T-cell (primary cell): ENCODE measurements around the gene NECTIN1. TPM values are rescaled to one million over a fixed set of nuclear protein-coding genes. Genes with fewer than 3 reads are reported as not detected.

Experiments used
- ATAC-seq, 4 experiments: fragments of 200-7000 bp in 3 of 4; fragments of 150-1000 bp in 1 of 4; cut with Tn5 transposase; replicated peaks in 1 of 4; 1 replicate in 3 of 4; 2 replicates in 1 of 4; pipeline ENCODE4 v1.10.0; 2021; ENCODE audit warnings: moderate library complexity in 3 of 4, mild to moderate bottlenecking in 2 of 4, moderate number of reproducible peaks in 1 of 4
- CTCF ChIA-PET, 2 donors: fragments of 300-600 bp; sonication (Branson Sonifier 250); formaldehyde crosslinking; loops; one replicate each; lab custom pipeline; 2022; ENCODE audit warnings: antibody characterized with exemption in 2 of 2; lab: Charles Lee
- POLR2A ChIA-PET, 2 donors: fragments of 300-600 bp; sonication (Branson Sonifier 250); formaldehyde crosslinking; loops; one replicate each; lab custom pipeline; 2022; ENCODE audit warnings: antibody characterized with exemption in 2 of 2; lab: Charles Lee
- DNase-seq, 35 experiments: peaks; one replicate each; pipeline versions ENCODE4 v3.0.0 to v3.0.0-alpha.2; 2013 to 2023
- H3K27ac ChIP-seq: one replicate; pipeline ENCODE4 v1.5.1; 2013; ENCODE audit warnings: low read length
- H3K27me3 ChIP-seq, 2 experiments: replicated peaks in 1 of 2; 1 replicate in 1 of 2; 2 replicates in 1 of 2; pipeline versions ENCODE4 v1.6.1 to v1.7.0; 2013; ENCODE audit warnings: low read length in 1 of 2, mixed read lengths in 1 of 2; ENCODE audit not compliant: control insufficient read depth in 2 of 2, insufficient read depth in 2 of 2; ENCODE audit errors: extremely low read depth in 1 of 2
- H3K36me3 ChIP-seq, 2 donors: 1 replicate in 1 of 2; 2 replicates in 1 of 2; pipeline versions ENCODE4 v1.6.1 to v1.7.0; 2013; ENCODE audit warnings: low read length in 1 of 2; ENCODE audit not compliant: control insufficient read depth in 2 of 2, insufficient read depth in 1 of 2; ENCODE audit errors: extremely low read depth in 1 of 2
- H3K4me1 ChIP-seq, 2 experiments: 1 replicate in 1 of 2; 2 replicates in 1 of 2; pipeline versions ENCODE4 v1.6.1 to v1.7.0; 2013; ENCODE audit warnings: low read length in 2 of 2, mixed read lengths in 1 of 2; ENCODE audit not compliant: insufficient read depth in 2 of 2, control insufficient read depth in 1 of 2; ENCODE audit errors: extremely low read depth in 1 of 2
- H3K4me3 ChIP-seq, 2 donors: 1 replicate in 1 of 2; 2 replicates in 1 of 2; pipeline versions ENCODE4 v1.5.1 to v1.7.0; 2013; ENCODE audit warnings: mild to moderate bottlenecking in 2 of 2, low read length in 1 of 2, moderate library complexity in 1 of 2; ENCODE audit not compliant: control insufficient read depth in 1 of 2; ENCODE audit errors: extremely low read depth in 1 of 2
- H3K9me3 ChIP-seq: 2 replicates; pipeline ENCODE4 v1.7.0; 2013
- H3K27ac Mint-ChIP-seq, 2 donors: one replicate each; pipeline ENCODE4 v1.8.0; 2020 to 2021; ENCODE audit warnings: mild to moderate bottlenecking in 2 of 2, mixed read lengths in 2 of 2
- H3K27me3 Mint-ChIP-seq, 2 donors: one replicate each; pipeline ENCODE4 v1.8.0; 2021 to 2022; ENCODE audit warnings: mixed read lengths in 2 of 2
- H3K36me3 Mint-ChIP-seq: one replicate; pipeline ENCODE4 v1.8.0; 2021; ENCODE audit warnings: mixed read lengths
- H3K4me1 Mint-ChIP-seq, 3 donors: one replicate each; pipeline ENCODE4 v1.8.0; 2020 to 2022; ENCODE audit warnings: mixed read lengths in 3 of 3, mild to moderate bottlenecking in 1 of 3
- H3K4me3 Mint-ChIP-seq, 3 donors: one replicate each; pipeline ENCODE4 v1.8.0; 2020 to 2022; ENCODE audit warnings: mild to moderate bottlenecking in 3 of 3, mixed read lengths in 3 of 3, moderate library complexity in 3 of 3
- H3K9me3 Mint-ChIP-seq, 3 donors: one replicate each; pipeline ENCODE4 v1.8.0; 2020 to 2022; ENCODE audit warnings: mixed read lengths in 3 of 3
- WGBS: methylation state at CpG from one replicate; pipeline ENCODE4 v1.1.5; 2013; ENCODE audit warnings: missing lambda C conversion rate; ENCODE audit not compliant: insufficient coverage; 5-methylcytosine and 5-hydroxymethylcytosine counted together
- total RNA-seq, 35 experiments: library from RNA in 6 of 35; stranded (reverse) in 6 of 35; fragments of 120-200 nt in 1 of 35; gene quantifications; one replicate each; pipeline versions ENCODE4 v1.2.1 to v1.2.4 and lab custom pipeline; 2013 to 2026

Gene NECTIN1
- total RNA-seq, 5 donors from 2014 or later (not counting 1 experiment from before 2014, with no cell fraction given): 1.8 to 3.5 (median 3.1) TPM

- Histone ChIP-seq H3K36me3 (no peaks in the 10 kb centered on the region), H3K27ac (no peak overlapping the region), H3K4me1 (no peaks in the 10 kb centered on the region), H3K4me3 (no peak overlapping the region), H3K27me3 (peaks cover 0 to 32% of the 10 kb centered on the region in 2 experiments), H3K9me3 (no peaks in the 10 kb centered on the region)
- H3K27me3 Mint-ChIP-seq: peaks cover 23 to 33% of the 10 kb centered on the region in 2 donors
- no peaks in the 10 kb centered on the region for H3K4me1 Mint-ChIP-seq
- ATAC-seq (no peak), DNase-seq (peak in 1 of 35 experiments; percentile 5)
- H3K9me3 Mint-ChIP-seq: peaks cover 0 to 3% (median 0%) of the 10 kb centered on the region in 3 donors
- POLR2A ChIA-PET: no interaction called here
- 100% methylated on average over 1 of the region's 1 CpG for WGBS
- no peaks in the 10 kb centered on the region for H3K36me3 Mint-ChIP-seq
- no peak overlapping the region for H3K4me3 Mint-ChIP-seq
- CTCF ChIA-PET: no interaction called here
- no peak overlapping the region for H3K27ac Mint-ChIP-seq
Observed at GRCh38 chr11:119774172-119774763, 45.3 kb upstream of the NECTIN1 start.

GRCh38 chr11:119772641-119773415 is 43.8 kb upstream of the NECTIN1 start:
- H3K27ac ChIP-seq: no peak overlapping the region
- ChIA-PET POLR2A (no interaction called here), CTCF (no interaction called here)
- no peaks in the 10 kb centered on the region for H3K9me3 ChIP-seq
- H3K4me1 ChIP-seq: no peaks in the 10 kb centered on the region
- no peak for ATAC-seq
- Mint-ChIP-seq H3K9me3 (peaks cover 0 to 5% (median 3%) of the 10 kb centered on the region in 3 donors), H3K27ac (no peak overlapping the region), H3K27me3 (peaks cover 23 to 36% of the 10 kb centered on the region in 2 donors), H3K4me1 (no peaks in the 10 kb centered on the region), H3K4me3 (no peak overlapping the region), H3K36me3 (no peaks in the 10 kb centered on the region)
- no peaks in the 10 kb centered on the region for H3K36me3 ChIP-seq
- peaks cover 0 to 19% of the 10 kb centered on the region in 2 experiments for H3K27me3 ChIP-seq
- WGBS: 66% methylated on average over 3 of the region's 8 CpGs
- no peak for DNase-seq
- H3K4me3 ChIP-seq: no peak overlapping the region

- POLR2A ChIA-PET: no interaction called here
- no peak for DNase-seq
Observed at GRCh38 chr11:119772076-119772475, 43.1 kb upstream of the NECTIN1 start.

DNA sequence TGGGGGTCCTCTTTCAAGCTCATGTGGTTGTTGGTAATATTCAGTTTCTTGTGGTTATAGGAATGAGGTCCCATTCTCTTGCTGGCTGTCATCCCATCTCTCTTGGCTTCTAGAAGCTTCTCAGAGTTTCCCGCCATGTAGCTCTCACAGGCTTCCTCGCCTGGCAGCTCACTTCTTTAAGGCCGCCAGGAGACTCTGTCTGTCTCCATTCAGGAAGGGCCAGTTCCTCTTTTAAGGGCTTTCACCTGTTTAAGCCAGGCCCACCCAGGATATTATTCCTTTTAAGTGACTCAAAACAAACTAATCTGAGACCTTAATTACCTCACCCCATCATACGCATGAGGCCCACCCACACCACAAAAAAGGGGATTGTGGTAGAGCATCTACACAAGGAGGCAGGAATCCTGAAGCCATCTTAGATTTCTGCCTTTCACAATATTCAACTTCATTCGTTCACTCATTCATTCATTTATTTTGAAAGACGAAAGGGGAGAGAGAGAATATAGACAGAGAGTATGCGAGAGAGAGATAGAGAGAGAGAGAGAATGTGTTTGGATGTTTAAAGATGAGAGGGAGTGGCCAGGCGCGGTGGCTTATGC is 42.3 kb upstream of the NECTIN1 start:
- WGBS: 89% methylated on average over 4 of the region's 9 CpGs
- no peak overlapping the region for H3K4me3 Mint-ChIP-seq
- DNase-seq (no peak), ATAC-seq (no peak)
- no peaks in the 10 kb centered on the region for H3K4me1 ChIP-seq
- no peaks in the 10 kb centered on the region for H3K4me1 Mint-ChIP-seq
- peaks cover 21 to 29% of the 10 kb centered on the region in 2 donors for H3K27me3 Mint-ChIP-seq
- no peak overlapping the region for H3K27ac Mint-ChIP-seq
- H3K9me3 ChIP-seq: no peaks in the 10 kb centered on the region
- H3K36me3 ChIP-seq: no peaks in the 10 kb centered on the region
- peaks cover 0 to 17% of the 10 kb centered on the region in 2 experiments for H3K27me3 ChIP-seq
- H3K4me3 ChIP-seq: no peak overlapping the region
- H3K27ac ChIP-seq: no peak overlapping the region
- ChIA-PET CTCF (no interaction called here), POLR2A (interaction anchor here in 1 of 2 donors (0.6 kb wide), 1 partner anchor 34 kb away, joined by 3 read pairs; no protein-coding TSS in a partner anchor)
- H3K9me3 Mint-ChIP-seq: peaks cover 3 to 17% (median 5%) of the 10 kb centered on the region in 3 donors
- H3K36me3 Mint-ChIP-seq: no peaks in the 10 kb centered on the region

More at GRCh38 chr11:119772076-119772475, 43.1 kb upstream of the NECTIN1 start:
- Mint-ChIP-seq H3K27ac (no peak overlapping the region), H3K27me3 (peaks cover 21 to 33% of the 10 kb centered on the region in 2 donors), H3K9me3 (peaks cover 0 to 11% (median 3%) of the 10 kb centered on the region in 3 donors), H3K4me1 (no peaks in the 10 kb centered on the region), H3K4me3 (no peak overlapping the region), H3K36me3 (no peaks in the 10 kb centered on the region)
- Histone ChIP-seq H3K27me3 (peaks cover 0 to 18% of the 10 kb centered on the region in 2 experiments), H3K4me1 (no peaks in the 10 kb centered on the region), H3K36me3 (no peaks in the 10 kb centered on the region), H3K27ac (no peak overlapping the region), H3K9me3 (no peaks in the 10 kb centered on the region), H3K4me3 (no peak overlapping the region)
- ATAC-seq: no peak
- CTCF ChIA-PET: no interaction called here

DNA sequence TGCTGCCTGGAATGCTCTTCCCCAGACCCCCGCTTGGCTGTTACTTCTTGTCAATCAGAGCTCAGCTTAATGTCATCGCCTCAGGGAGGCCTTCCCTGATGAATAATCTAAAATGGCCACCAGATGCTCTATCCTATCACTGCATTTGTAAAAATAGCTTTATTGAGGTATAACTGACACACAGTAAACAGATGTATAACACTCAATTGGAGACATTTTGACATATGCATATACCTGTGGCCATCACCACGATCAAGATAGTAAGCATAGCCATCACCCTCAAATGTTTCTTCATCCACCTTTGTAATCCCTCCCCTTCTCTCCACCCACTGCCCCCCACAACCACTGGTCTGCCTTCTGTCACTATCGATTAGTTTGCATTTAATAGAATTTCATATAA is 36.6 kb upstream of the NECTIN1 start:
- POLR2A ChIA-PET: no interaction called here
- no peaks in the 10 kb centered on the region for H3K36me3 Mint-ChIP-seq

GRCh38 chr11:119764108-119764868 is 35.3 kb upstream of the NECTIN1 start:
- POLR2A ChIA-PET: no interaction called here
- Mint-ChIP-seq H3K9me3 (peaks cover 0 to 19% (median 8%) of the 10 kb centered on the region in 3 donors), H3K4me1 (peaks cover 0 to 6% (median 0%) of the 10 kb centered on the region in 3 donors), H3K27ac (no peak overlapping the region), H3K36me3 (no peaks in the 10 kb centered on the region), H3K27me3 (peaks cover 25 to 32% of the 10 kb centered on the region in 2 donors), H3K4me3 (no peak overlapping the region)
- Histone ChIP-seq H3K36me3 (no peaks in the 10 kb centered on the region), H3K4me1 (no peaks in the 10 kb centered on the region), H3K27me3 (peaks cover 2 to 40% of the 10 kb centered on the region in 2 experiments), H3K27ac (no peak overlapping the region), H3K4me3 (no peak overlapping the region), H3K9me3 (no peaks in the 10 kb centered on the region)
- DNase-seq: no peak
- ATAC-seq: no peak
- CTCF ChIA-PET: no interaction called here
- WGBS: 55% methylated on average over 3 of the region's 6 CpGs

More for the DNA sequence above, 36.6 kb upstream of the NECTIN1 start:
- Histone ChIP-seq H3K27me3 (peaks cover 0 to 34% of the 10 kb centered on the region in 2 experiments), H3K9me3 (no peaks in the 10 kb centered on the region), H3K4me3 (no peak overlapping the region), H3K27ac (no peak overlapping the region), H3K36me3 (no peaks in the 10 kb centered on the region), H3K4me1 (no peaks in the 10 kb centered on the region)
- ATAC-seq: no peak
- Mint-ChIP-seq H3K27me3 (peaks cover 28 to 42% of the 10 kb centered on the region in 2 donors), H3K9me3 (peaks cover 0 to 19% (median 8%) of the 10 kb centered on the region in 3 donors), H3K27ac (no peak overlapping the region), H3K4me1 (peaks cover 0 to 6% (median 0%) of the 10 kb centered on the region in 3 donors), H3K4me3 (no peak overlapping the region)
- CTCF ChIA-PET: no interaction called here
- DNase-seq: no peak
- WGBS: no CpG with 5 or more reads among the region's 4 CpGs
